IMR-90 (cell line): Measurements from ENCODE around the gene CASP9. TPM values are rescaled to one million over a fixed set of nuclear protein-coding genes. Genes with fewer than 3 reads are reported as not detected.

Source experiments
- ATAC-seq: fragments of 200-7000 bp; cut with Tn5 transposase; 2 replicates; pipeline ENCODE4 v1.9.1; 2020; ENCODE audit warnings: low read depth, mild to moderate bottlenecking, moderate library complexity
- BruUV-seq: library from RNA; stranded (reverse); fragments of 400-500 nt; replicated peaks from 2 replicates; lab custom pipeline; 2021; lab: Mats Ljungman, UMichigan
- CTCF ChIA-PET: fragments of 300-600 bp; formaldehyde crosslinking; extraction: SDS; loops from one replicate; lab custom pipeline; 2021; ENCODE audit warnings: antibody characterized with exemption; lab: Yijun Ruan, JAX
- POLR2A ChIA-PET: fragments of 300-600 bp; sonication (Branson Sonifier 250); formaldehyde crosslinking; loops from one replicate; lab custom pipeline; 2022; ENCODE audit warnings: antibody characterized with exemption; ENCODE audit not compliant: unreplicated experiment; lab: Charles Lee
- DNase-seq: peaks from one replicate; pipeline ENCODE4 v3.0.0; 2013
- H2AFZ ChIP-seq: replicated peaks from 2 replicates; pipeline ENCODE3; 2013; ENCODE audit warnings: low read length, mild to moderate bottlenecking; ENCODE audit not compliant: poor library complexity
- H2AK5ac ChIP-seq: 2 replicates; pipeline ENCODE4 v1.6.1; 2013; ENCODE audit warnings: low read depth, low read length, inconsistent platforms
- H2AK9ac ChIP-seq: replicated peaks from 2 replicates; pipeline ENCODE3; 2013; ENCODE audit warnings: mild to moderate bottlenecking, low read depth, low read length, moderate library complexity; ENCODE audit not compliant: poor library complexity
- H2BK120ac ChIP-seq: 2 replicates; pipeline ENCODE4 v1.6.1; 2013; ENCODE audit warnings: low read depth, low read length, inconsistent platforms
- H2BK15ac ChIP-seq: 3 replicates; pipeline ENCODE4 v1.6.1; 2013; ENCODE audit warnings: low read depth, low read length, inconsistent platforms
- H2BK20ac ChIP-seq: 2 replicates; pipeline ENCODE4 v1.6.1; 2013; ENCODE audit warnings: low read depth, mild to moderate bottlenecking, inconsistent platforms, low read length, moderate library complexity
- H2BK5ac ChIP-seq: 2 replicates; pipeline ENCODE4 v1.6.1; 2013; ENCODE audit warnings: mild to moderate bottlenecking, low read depth, low read length, inconsistent platforms; ENCODE audit not compliant: poor library complexity, severe bottlenecking
- H3K14ac ChIP-seq: replicated peaks from 2 replicates; pipeline ENCODE4 v1.6.1; 2013; ENCODE audit warnings: low read depth, low read length, inconsistent platforms
- H3K18ac ChIP-seq: 2 replicates; pipeline ENCODE4 v1.6.1; 2013; ENCODE audit warnings: low read depth, low read length, control low read depth
- H3K23ac ChIP-seq: 2 replicates; pipeline ENCODE4 v1.6.1; 2013; ENCODE audit warnings: low read depth, low read length, inconsistent platforms
- H3K27ac ChIP-seq: 2 replicates; pipeline ENCODE4 v1.5.1; 2013; ENCODE audit warnings: mild to moderate bottlenecking, control low read depth, low read length; ENCODE audit not compliant: insufficient read depth
- H3K27me3 ChIP-seq: 2 replicates; pipeline ENCODE4 v1.6.1; 2013; ENCODE audit warnings: low read length; ENCODE audit not compliant: control insufficient read depth, insufficient read depth
- H3K36me3 ChIP-seq: 2 replicates; pipeline ENCODE4 v1.6.1; 2013; ENCODE audit warnings: low read length, mixed read lengths; ENCODE audit not compliant: control insufficient read depth, insufficient read depth
- H3K4ac ChIP-seq: 2 replicates; pipeline ENCODE4 v1.6.1; 2013; ENCODE audit warnings: low read depth, low read length, inconsistent platforms
- H3K4me1 ChIP-seq: 2 replicates; pipeline ENCODE4 v1.6.1; 2013; ENCODE audit warnings: low read length, mixed read lengths; ENCODE audit not compliant: control insufficient read depth, insufficient read depth
- H3K4me2 ChIP-seq: 2 replicates; pipeline ENCODE4 v1.6.1; 2013; ENCODE audit warnings: low read depth, mild to moderate bottlenecking, control low read depth, low read length, moderate library complexity
- H3K4me3 ChIP-seq: 2 replicates; pipeline ENCODE4 v1.5.1; 2013; ENCODE audit warnings: low read depth, mild to moderate bottlenecking, control low read depth, low read length, moderate library complexity; ENCODE audit not compliant: insufficient read depth
- H3K56ac ChIP-seq: 2 replicates; pipeline ENCODE4 v1.6.1; 2013; ENCODE audit warnings: low read length, inconsistent platforms; ENCODE audit not compliant: insufficient read depth; ENCODE audit errors: extremely low read depth
- H3K79me1 ChIP-seq, 2 experiments: 2 replicates each; pipeline ENCODE4 v1.6.1; 2013; ENCODE audit warnings: low read length in 2 of 2, inconsistent platforms in 1 of 2, low read depth in 1 of 2
- H3K9ac ChIP-seq: 2 replicates; pipeline ENCODE4 v1.6.1; 2013; ENCODE audit warnings: low read depth, low read length, control low read depth
- H3K9me1 ChIP-seq: 2 replicates; pipeline ENCODE4 v1.6.1; 2013; ENCODE audit warnings: low read length, inconsistent platforms; ENCODE audit not compliant: insufficient read depth
- H3K9me3 ChIP-seq: 2 replicates; pipeline ENCODE4 v1.6.1; 2013; ENCODE audit warnings: low read length; ENCODE audit not compliant: control insufficient read depth, insufficient read depth
- H4K20me1 ChIP-seq: 2 replicates; pipeline ENCODE4 v1.6.1; 2013; ENCODE audit warnings: low read length, inconsistent platforms; ENCODE audit not compliant: insufficient read depth
- H4K5ac ChIP-seq: 2 replicates; pipeline ENCODE4 v1.6.1; 2013; ENCODE audit warnings: mild to moderate bottlenecking, low read depth, low read length, control low read depth
- H4K8ac ChIP-seq, 2 experiments: 2 replicates each; pipeline ENCODE4 v1.6.1; 2013; ENCODE audit warnings: low read depth in 2 of 2, low read length in 2 of 2, control low read depth in 1 of 2, inconsistent platforms in 1 of 2
- H4K91ac ChIP-seq: 2 replicates; pipeline ENCODE4 v1.6.1; 2013; ENCODE audit warnings: low read depth, low read length, inconsistent platforms; ENCODE audit not compliant: insufficient read depth
- BHLHE40 ChIP-seq: fragments of 150-350 bp; IDR thresholded peaks from 2 replicates; pipeline ENCODE4 v1.6.1; 2016; ENCODE audit warnings: mild to moderate bottlenecking, low read depth, low read length
- CEBPB ChIP-seq: IDR thresholded peaks from 2 replicates; pipeline ENCODE4 v1.6.1; 2012; ENCODE audit warnings: low read depth, low read length, improper control_type of control experiment
- ELK1 ChIP-seq: fragments of 150-350 bp; IDR thresholded peaks from 2 replicates; pipeline ENCODE4 v1.6.1; 2016; ENCODE audit warnings: low read depth, mild to moderate bottlenecking, low read length, moderate library complexity, borderline replicate concordance
- FOS ChIP-seq: fragments of 150-350 bp; IDR thresholded peaks from 2 replicates; pipeline ENCODE4 v1.6.1; 2016; ENCODE audit warnings: low read depth, low read length
- MAFK ChIP-seq: IDR thresholded peaks from 2 replicates; pipeline ENCODE4 v1.6.1; 2012; ENCODE audit warnings: low read depth, low read length, improper control_type of control experiment
- MXI1 ChIP-seq: IDR thresholded peaks from 2 replicates; pipeline ENCODE4 v1.6.1; 2012; ENCODE audit warnings: low read depth, mild to moderate bottlenecking, low read length, moderate library complexity, borderline replicate concordance
- RAD21 ChIP-seq: IDR thresholded peaks from 2 replicates; pipeline ENCODE4 v1.6.1; 2012; ENCODE audit warnings: low read length, improper control_type of control experiment
- RCOR1 ChIP-seq: IDR thresholded peaks from 2 replicates; pipeline ENCODE4 v1.6.1; 2012; ENCODE audit warnings: mild to moderate bottlenecking, low read length, improper control_type of control experiment; ENCODE audit not compliant: insufficient replicate concordance
- USF2 ChIP-seq: fragments of 150-350 bp; IDR thresholded peaks from 2 replicates; pipeline ENCODE4 v1.6.1; 2017; ENCODE audit warnings: mild to moderate bottlenecking, antibody characterized with exemption, low read length, low read depth
- WGBS, 2 experiments: methylation state at CpG; one replicate each; pipeline versions ENCODE4 v1.1.5 to v1.1.7; 2013; ENCODE audit warnings: missing lambda C conversion rate in 2 of 2; ENCODE audit not compliant: insufficient read length in 1 of 2; ENCODE audit errors: extremely low coverage in 2 of 2; 5-methylcytosine and 5-hydroxymethylcytosine counted together
- dilution Hi-C: fragments of 300-500 bp; cut with HindIII; formaldehyde crosslinking; loops from one replicate; pipeline ENCODE4 v1.14.3; 2018; ENCODE audit warnings: low sequenced_read_pairs; ENCODE audit not compliant: unreplicated experiment
- in situ Hi-C: fragments of 300-500 bp; cut with MboI; formaldehyde crosslinking; loops from 3 replicates; pipeline ENCODE4 v1.14.3; 2019; ENCODE audit warnings: low sequenced_read_pairs, inconsistent platforms, mixed read lengths
- intact Hi-C: fragments of 100-400 bp; cut with micrococcal nuclease; formaldehyde crosslinking; loops from 2 replicates; pipeline ENCODE4 v1.10.0; 2022
- polyA plus RNA-seq, 3 experiments: library from polyadenylated mRNA; depleted of rRNA; stranded (reverse); fragments of >200 nt; gene quantifications; 2 replicates each; pipeline ENCODE4 v1.2.3, GENCODE V29; 2012; ENCODE audit warnings: low replicate concordance in 1 of 3
- total RNA-seq: library from RNA; depleted of rRNA; stranded (reverse); fragments of >200 nt; gene quantifications from 2 replicates; pipeline ENCODE4 v1.2.3, GENCODE V29; 2012
- TF ChIP-seq, protein P1 (sequence below): conservative IDR thresholded peaks from 2 replicates; pipeline ENCODE4 v1.5.1; 2012; ENCODE audit warnings: mild to moderate bottlenecking, low read depth, low read length, improper control_type of control experiment

Gene CASP9
- total and polyA plus RNA-seq, 2 of the 4 experiments (the other 2 are of a cell fraction) = 7.0 to 8.3 TPM

- Histone ChIP-seq H3K4ac (no peak overlapping the region), H2AK9ac (peak overlapping the region; percentile 78), H3K56ac (no peak overlapping the region), H3K4me3 (no peak overlapping the region), H3K14ac (no peak overlapping the region), H3K9me1 (no peaks in the 10 kb centered on the region), H3K27ac (no peak overlapping the region), H3K79me1 (no peaks in the 10 kb centered on the region), H3K23ac (no peak overlapping the region), H3K36me3 (no peaks in the 10 kb centered on the region), H3K9ac (no peak overlapping the region), H3K9me3 (no peaks in the 10 kb centered on the region), H2AK5ac (no peak overlapping the region), H4K5ac (no peak overlapping the region), H2BK5ac (no peak overlapping the region), H4K8ac (no peak overlapping the region), H3K18ac (no peak overlapping the region), H4K91ac (no peak overlapping the region), H2BK20ac (no peak overlapping the region), H2AFZ (no peak overlapping the region), H2BK120ac (no peak overlapping the region), H3K4me1 (no peaks in the 10 kb centered on the region; the same call in 1 of the 2 replicates), H4K20me1 (no peaks in the 10 kb centered on the region), H2BK15ac (no peak overlapping the region), H3K4me2 (no peak overlapping the region), H3K27me3 (no peaks in the 10 kb centered on the region)
- no peak for TF ChIP-seq ELK1
- TF ChIP-seq, protein P1, sequence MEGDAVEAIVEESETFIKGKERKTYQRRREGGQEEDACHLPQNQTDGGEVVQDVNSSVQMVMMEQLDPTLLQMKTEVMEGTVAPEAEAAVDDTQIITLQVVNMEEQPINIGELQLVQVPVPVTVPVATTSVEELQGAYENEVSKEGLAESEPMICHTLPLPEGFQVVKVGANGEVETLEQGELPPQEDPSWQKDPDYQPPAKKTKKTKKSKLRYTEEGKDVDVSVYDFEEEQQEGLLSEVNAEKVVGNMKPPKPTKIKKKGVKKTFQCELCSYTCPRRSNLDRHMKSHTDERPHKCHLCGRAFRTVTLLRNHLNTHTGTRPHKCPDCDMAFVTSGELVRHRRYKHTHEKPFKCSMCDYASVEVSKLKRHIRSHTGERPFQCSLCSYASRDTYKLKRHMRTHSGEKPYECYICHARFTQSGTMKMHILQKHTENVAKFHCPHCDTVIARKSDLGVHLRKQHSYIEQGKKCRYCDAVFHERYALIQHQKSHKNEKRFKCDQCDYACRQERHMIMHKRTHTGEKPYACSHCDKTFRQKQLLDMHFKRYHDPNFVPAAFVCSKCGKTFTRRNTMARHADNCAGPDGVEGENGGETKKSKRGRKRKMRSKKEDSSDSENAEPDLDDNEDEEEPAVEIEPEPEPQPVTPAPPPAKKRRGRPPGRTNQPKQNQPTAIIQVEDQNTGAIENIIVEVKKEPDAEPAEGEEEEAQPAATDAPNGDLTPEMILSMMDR = no peak
- no peak for TF ChIP-seq RCOR1
- TF ChIP-seq BHLHE40 = no peak
- TF ChIP-seq FOS = no peak
- no peak for TF ChIP-seq RAD21
- TF ChIP-seq CEBPB = no peak
- TF ChIP-seq MAFK = no peak
- no peak for TF ChIP-seq USF2
- no peak for TF ChIP-seq MXI1
- ATAC-seq (no peak), DNase-seq (no peak)
- CTCF ChIA-PET = interaction anchor here (1.0 kb wide), 1 partner anchor 28 kb away, joined by 3 read pairs; no protein-coding TSS in a partner anchor
- BruUV-seq = no TSS peak
- POLR2A ChIA-PET = no interaction called here
- intact Hi-C loops (no loop called here), in situ Hi-C loops (no loop called here), dilution Hi-C loops (no loop called here)
- WGBS, 2 experiments = no CpG with 5 or more reads among the region's 10 CpGs
Measured at GRCh38 chr1:15459771-15460707, 64.0 kb downstream of the CASP9 start.
